ENCODE measurements around the gene CKS1B. TPM values are rescaled to one million over a fixed set of nuclear protein-coding genes. Genes with fewer than 3 reads are reported as not detected.

CKS1B gene
- 26.8 and 39.6 TPM in 2 replicates for total RNA-seq

GRCh38 chr1:154974102-154974807 is at the start of gene CKS1B:
TSS of gene CKS1B (plus strand) at chr1:154974681. CDS start at chr1:154974746, 65 bp downstream.

GRCh38 chr1:154936555-154937084 is 37.9 kb upstream of the CKS1B start, which contains the start of gene PMVK:
TSS of gene PMVK (minus strand) at chr1:154936719. CDS start at chr1:154936685, 34 bp downstream.

GRCh38 chr1:154955718-154956543 is 18.6 kb upstream of the CKS1B start, which contains the start of gene PBXIP1:
TSS of gene PBXIP1 (minus strand) at chr1:154956099. CDS start at chr1:154953721, 2,378 bp downstream.

GRCh38 chr1:154961207-154962155 is 13.0 kb upstream of the CKS1B start, which contains the start of gene PYGO2:
TSS of gene PYGO2 (minus strand) at chr1:154961782. CDS start at chr1:154961576, 206 bp downstream.

GRCh38 chr1:154970631-154971340 is 3.7 kb upstream of the CKS1B start, which contains the start of gene SHC1:
TSS of gene SHC1 (minus strand) at chr1:154970747. CDS start at chr1:154970526, 221 bp downstream.

GRCh38 chr1:154982897-154983648 is 8.6 kb downstream of the CKS1B start, which contains the start of gene FLAD1:
TSS of gene FLAD1 (plus strand) at chr1:154983344. CDS start at chr1:154983695, 351 bp downstream.

GRCh38 chr1:154993572-154994268 is 19.2 kb downstream of the CKS1B start, which contains the start of gene LENEP:
TSS of gene LENEP (plus strand) at chr1:154993586. CDS start at chr1:154993608, 22 bp downstream.

GRCh38 chr1:155002464-155003226 is 28.2 kb downstream of the CKS1B start, which contains the start of gene ZBTB7B:
TSS of gene ZBTB7B (plus strand) at chr1:155002802. CDS start at chr1:155014661, 11,859 bp downstream.

Other genes with a start within 250 kb of the CKS1B start
- 0.07 TPM in 2 replicates for gene KCNN3, start 104.4 kb upstream of the CKS1B start, total RNA-seq
- gene PMVK, start 38.0 kb upstream of the CKS1B start, total RNA-seq, result 7.9 and 9.6 TPM in 2 replicates
- gene PBXIP1, start 18.6 kb upstream of the CKS1B start, total RNA-seq, result 127 and 136 TPM in 2 replicates
- 11.1 and 11.7 TPM in 2 replicates for gene PYGO2, start 12.9 kb upstream of the CKS1B start, total RNA-seq
- 432 and 457 TPM in 2 replicates for gene SHC1, start 3.9 kb upstream of the CKS1B start, total RNA-seq
- gene FLAD1, start 8.7 kb downstream of the CKS1B start, total RNA-seq, result 13.0 and 21.8 TPM in 2 replicates
- gene LENEP, start 18.9 kb downstream of the CKS1B start, total RNA-seq, result 0.33 TPM in 1 of 2 replicates, not detected in the other
- gene ZBTB7B, start 28.1 kb downstream of the CKS1B start, total RNA-seq, result 27.9 and 31.9 TPM in 2 replicates
- gene DCST2, start 59.1 kb downstream of the CKS1B start, total RNA-seq, result 0.07 TPM in 1 of 2 replicates, not detected in the other
- gene DCST1, start 59.1 kb downstream of the CKS1B start, total RNA-seq, result not detected in 2 replicates
- gene ADAM15, start 76.6 kb downstream of the CKS1B start, total RNA-seq, result 113 and 152 TPM in 2 replicates
- 4.6 and 6.5 TPM in 2 replicates for gene EFNA4, start 89.1 kb downstream of the CKS1B start, total RNA-seq
- 3.1 and 4.2 TPM in 2 replicates for gene EFNA3, start 104.2 kb downstream of the CKS1B start, total RNA-seq
- 1.0 and 3.7 TPM in 2 replicates for gene EFNA1, start 153.2 kb downstream of the CKS1B start, total RNA-seq
- 18.8 and 22.9 TPM in 2 replicates for gene SLC50A1, start 161.2 kb downstream of the CKS1B start, total RNA-seq
- 18.4 and 18.5 TPM in 2 replicates for gene DPM3, start 165.8 kb downstream of the CKS1B start, total RNA-seq
- 137 and 153 TPM in 2 replicates for gene KRTCAP2, start 198.6 kb downstream of the CKS1B start, total RNA-seq
- gene TRIM46, start 199.2 kb downstream of the CKS1B start, total RNA-seq, result 5.2 and 12.0 TPM in 2 replicates
- 32.0 and 94.1 TPM in 2 replicates for gene THBS3, start 233.2 kb downstream of the CKS1B start, total RNA-seq
- 29.9 and 34.6 TPM in 2 replicates for gene MTX1, start 234.0 kb downstream of the CKS1B start, total RNA-seq

Measured in smooth muscle cell of the pulmonary artery (primary cell).